Neural progenitor cell (in vitro differentiated cells): ENCODE results near the gene CCSER1. TPM values are rescaled to one million over a fixed set of nuclear protein-coding genes. Genes with fewer than 3 reads are reported as not detected.

Source experiments
- DNase-seq: peaks from one replicate; pipeline ENCODE4 v3.0.0-alpha.2; 2016; ENCODE audit warnings: low spot score
- H2AFZ ChIP-seq: fragments of 200-600 bp; sonication (generic); replicated peaks from 2 replicates; pipeline ENCODE4 v1.6.1; 2016; ENCODE audit warnings: antibody characterized with exemption
- H3F3A ChIP-seq: fragments of 200-600 bp; sonication (generic); 2 replicates; pipeline ENCODE4 v1.6.1; 2016; ENCODE audit warnings: antibody characterized with exemption, low read depth
- H3K27ac ChIP-seq: fragments of 200-600 bp; sonication (generic); 2 replicates; pipeline ENCODE4 v1.5.1; 2016; ENCODE audit warnings: mild to moderate bottlenecking
- H3K27me3 ChIP-seq: fragments of 200-600 bp; sonication (generic); 2 replicates; pipeline ENCODE4 v1.6.1; 2016; ENCODE audit warnings: mild to moderate bottlenecking, moderate library complexity
- H3K36me3 ChIP-seq: fragments of 200-600 bp; sonication (generic); 2 replicates; pipeline ENCODE4 v1.5.1; 2016
- H3K4me1 ChIP-seq: fragments of 200-600 bp; sonication (generic); 2 replicates; pipeline ENCODE4 v1.6.1; 2016; ENCODE audit warnings: mixed run types
- H3K4me2 ChIP-seq: fragments of 200-600 bp; sonication (generic); 2 replicates; pipeline ENCODE4 v1.6.1; 2016
- H3K4me3 ChIP-seq: fragments of 200-600 bp; sonication (generic); 2 replicates; pipeline ENCODE4 v1.5.1; 2016
- H3K79me2 ChIP-seq: fragments of 200-600 bp; sonication (generic); 2 replicates; pipeline ENCODE4 v1.6.1; 2016; ENCODE audit warnings: low read depth
- H3K9ac ChIP-seq: fragments of 200-600 bp; sonication (generic); 2 replicates; pipeline ENCODE4 v1.6.1; 2016
- H3K9me3 ChIP-seq: fragments of 200-600 bp; sonication (generic); 2 replicates; pipeline ENCODE4 v1.5.1; 2016; ENCODE audit warnings: low read depth
- H4K20me1 ChIP-seq: fragments of 200-600 bp; sonication (generic); 2 replicates; pipeline ENCODE4 v1.6.1; 2016; ENCODE audit warnings: low read depth
- H3K27ac Mint-ChIP-seq: 3 replicates; pipeline ENCODE4 v1.8.0; 2021; ENCODE audit warnings: mixed read lengths
- H3K27me3 Mint-ChIP-seq: 2 replicates; pipeline ENCODE4 v1.8.0; 2022; ENCODE audit warnings: low read depth, mild to moderate bottlenecking, inconsistent platforms, moderate library complexity, mixed read lengths; ENCODE audit not compliant: insufficient read depth
- H3K36me3 Mint-ChIP-seq: 3 replicates; pipeline ENCODE4 v1.8.0; 2021; ENCODE audit warnings: mixed read lengths
- H3K4me1 Mint-ChIP-seq: 3 replicates; pipeline ENCODE4 v1.8.0; 2021; ENCODE audit warnings: mixed read lengths
- H3K4me3 Mint-ChIP-seq: 3 replicates; pipeline ENCODE4 v1.8.0; 2021; ENCODE audit warnings: mild to moderate bottlenecking, moderate library complexity, mixed read lengths
- H3K9me3 Mint-ChIP-seq: 3 replicates; pipeline ENCODE4 v1.8.0; 2020; ENCODE audit warnings: mixed read lengths
- EZH2 ChIP-seq: fragments of 200-600 bp; sonication (generic); IDR thresholded peaks from 2 replicates; pipeline ENCODE4 v1.6.1; 2017; ENCODE audit warnings: antibody characterized with exemption, mild to moderate bottlenecking, moderate library complexity
- EZH2phosphoT487 ChIP-seq: fragments of 200-600 bp; sonication (generic); IDR thresholded peaks from 2 replicates; pipeline ENCODE4 v1.6.1; 2017; ENCODE audit warnings: antibody characterized with exemption
- total RNA-seq: library from RNA; depleted of rRNA; stranded (reverse); fragments of >200 nt; gene quantifications from 2 replicates; pipeline ENCODE4 v1.2.3, GENCODE V29; 2015; ENCODE audit warnings: low replicate concordance
- TF ChIP-seq, protein P1 (sequence below): fragments of 200-600 bp; sonication (generic); IDR thresholded peaks from 2 replicates; pipeline ENCODE4 v1.5.1; 2017; ENCODE audit warnings: antibody characterized with exemption, mild to moderate bottlenecking

Gene CCSER1
- total RNA-seq, 1 donor from 2014 or later: 0.77 TPM

- H3K4me3 Mint-ChIP-seq: no peak overlapping the region
- Histone ChIP-seq H2AFZ (no peak overlapping the region), H3K9me3 (no peaks in the 10 kb centered on the region), H4K20me1 (no peaks in the 10 kb centered on the region), H3F3A (peaks cover 6% of the 10 kb centered on the region), H3K79me2 (no peaks in the 10 kb centered on the region), H3K4me2 (no peak overlapping the region), H3K27me3 (peaks cover 32% of the 10 kb centered on the region), H3K4me1 (no peaks in the 10 kb centered on the region), H3K36me3 (no peaks in the 10 kb centered on the region), H3K4me3 (no peak overlapping the region), H3K9ac (no peak overlapping the region), H3K27ac (no peak overlapping the region)
- no peak overlapping the region for H3K27ac Mint-ChIP-seq
- no peak for DNase-seq
- H3K9me3 Mint-ChIP-seq: no peaks in the 10 kb centered on the region
- no peaks in the 10 kb centered on the region for H3K36me3 Mint-ChIP-seq
- H3K4me1 Mint-ChIP-seq: peaks cover 4% of the 10 kb centered on the region
- no peak for TF ChIP-seq EZH2
- TF ChIP-seq EZH2phosphoT487: no peak
- TF ChIP-seq, protein P1, sequence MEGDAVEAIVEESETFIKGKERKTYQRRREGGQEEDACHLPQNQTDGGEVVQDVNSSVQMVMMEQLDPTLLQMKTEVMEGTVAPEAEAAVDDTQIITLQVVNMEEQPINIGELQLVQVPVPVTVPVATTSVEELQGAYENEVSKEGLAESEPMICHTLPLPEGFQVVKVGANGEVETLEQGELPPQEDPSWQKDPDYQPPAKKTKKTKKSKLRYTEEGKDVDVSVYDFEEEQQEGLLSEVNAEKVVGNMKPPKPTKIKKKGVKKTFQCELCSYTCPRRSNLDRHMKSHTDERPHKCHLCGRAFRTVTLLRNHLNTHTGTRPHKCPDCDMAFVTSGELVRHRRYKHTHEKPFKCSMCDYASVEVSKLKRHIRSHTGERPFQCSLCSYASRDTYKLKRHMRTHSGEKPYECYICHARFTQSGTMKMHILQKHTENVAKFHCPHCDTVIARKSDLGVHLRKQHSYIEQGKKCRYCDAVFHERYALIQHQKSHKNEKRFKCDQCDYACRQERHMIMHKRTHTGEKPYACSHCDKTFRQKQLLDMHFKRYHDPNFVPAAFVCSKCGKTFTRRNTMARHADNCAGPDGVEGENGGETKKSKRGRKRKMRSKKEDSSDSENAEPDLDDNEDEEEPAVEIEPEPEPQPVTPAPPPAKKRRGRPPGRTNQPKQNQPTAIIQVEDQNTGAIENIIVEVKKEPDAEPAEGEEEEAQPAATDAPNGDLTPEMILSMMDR: no peak
- peaks cover 9% of the 10 kb centered on the region for H3K27me3 Mint-ChIP-seq
Observed at GRCh38 chr4:90121676-90122354, 5.4 kb upstream of the CCSER1 start.

DNA sequence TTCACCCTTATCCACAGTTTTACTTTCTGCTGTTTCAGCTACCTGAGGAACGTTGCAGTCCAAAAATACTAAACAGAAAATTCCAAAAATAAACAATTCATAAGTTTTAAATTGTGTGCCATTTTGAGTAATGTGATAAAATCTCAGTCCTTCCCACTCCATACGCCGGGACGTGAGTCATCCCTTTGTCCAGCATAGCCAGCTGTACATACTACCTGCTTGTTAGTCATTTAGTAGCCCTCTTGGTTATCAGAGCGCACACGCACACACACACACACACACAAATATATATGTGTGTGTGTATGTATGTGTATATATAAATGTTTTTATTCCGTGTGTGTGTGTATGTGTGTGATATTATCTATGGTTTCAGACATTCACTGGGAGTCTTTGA lies 4.8 kb upstream of the CCSER1 start:
- H3K27ac ChIP-seq: no peak overlapping the region
- no peaks in the 10 kb centered on the region for H3K79me2 ChIP-seq
- no peaks in the 10 kb centered on the region for H4K20me1 ChIP-seq
- no peaks in the 10 kb centered on the region for H3K4me1 ChIP-seq
- Mint-ChIP-seq H3K9me3 (no peaks in the 10 kb centered on the region), H3K4me3 (no peak overlapping the region), H3K27me3 (peaks cover 12% of the 10 kb centered on the region), H3K27ac (no peak overlapping the region), H3K36me3 (no peaks in the 10 kb centered on the region), H3K4me1 (peaks cover 7% of the 10 kb centered on the region)
- DNase-seq: no peak
- no peak for TF ChIP-seq EZH2
- TF ChIP-seq, protein P1: no peak
- no peak for TF ChIP-seq EZH2phosphoT487
- peaks cover 9% of the 10 kb centered on the region for H3F3A ChIP-seq
- no peak overlapping the region for H3K9ac ChIP-seq
- no peaks in the 10 kb centered on the region for H3K36me3 ChIP-seq
- no peak overlapping the region for H3K4me2 ChIP-seq
- H3K9me3 ChIP-seq: no peaks in the 10 kb centered on the region
- H3K27me3 ChIP-seq: peaks cover 37% of the 10 kb centered on the region
- no peak overlapping the region for H3K4me3 ChIP-seq
- no peak overlapping the region for H2AFZ ChIP-seq

DNA sequence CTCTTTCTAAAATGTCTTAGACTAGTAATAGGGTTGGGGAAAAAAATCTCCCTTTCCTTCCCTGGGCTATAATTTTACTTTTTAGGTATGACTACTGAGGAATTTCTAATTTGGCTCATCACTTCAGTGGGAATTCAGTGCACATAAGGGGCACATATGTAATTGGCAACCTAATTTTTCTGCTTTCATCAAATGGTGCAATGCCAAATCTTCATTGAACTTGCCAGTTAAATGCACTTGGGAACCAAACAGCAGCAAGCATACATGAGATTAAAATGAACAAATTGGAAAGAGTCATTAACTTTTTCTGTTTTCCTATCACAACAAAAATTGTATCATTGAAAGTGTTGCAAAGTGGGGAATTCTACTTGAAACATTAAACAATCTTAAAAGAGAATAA lies 2.9 kb upstream of the CCSER1 start:
- H3F3A ChIP-seq: peaks cover 12% of the 10 kb centered on the region
- H3K9me3 Mint-ChIP-seq: no peaks in the 10 kb centered on the region
- DNase-seq: no peak
- no peaks in the 10 kb centered on the region for H3K36me3 Mint-ChIP-seq
- H3K27me3 ChIP-seq: peaks cover 56% of the 10 kb centered on the region
- no peak overlapping the region for H3K4me2 ChIP-seq
- H3K4me1 Mint-ChIP-seq: peaks cover 15% of the 10 kb centered on the region
- H3K79me2 ChIP-seq: no peaks in the 10 kb centered on the region
- no peak overlapping the region for H3K9ac ChIP-seq
- no peak overlapping the region for H3K4me3 ChIP-seq
- H3K27ac ChIP-seq: no peak overlapping the region
- H2AFZ ChIP-seq: no peak overlapping the region
- H3K4me1 ChIP-seq: peaks cover 5% of the 10 kb centered on the region
- no peaks in the 10 kb centered on the region for H4K20me1 ChIP-seq
- H3K9me3 ChIP-seq: no peaks in the 10 kb centered on the region
- peaks cover 20% of the 10 kb centered on the region for H3K27me3 Mint-ChIP-seq
- TF ChIP-seq EZH2: no peak
- TF ChIP-seq, protein P1: no peak
- TF ChIP-seq EZH2phosphoT487: no peak
- no peak overlapping the region for H3K4me3 Mint-ChIP-seq
- H3K27ac Mint-ChIP-seq: no peak overlapping the region
- no peaks in the 10 kb centered on the region for H3K36me3 ChIP-seq
